GM23338 (cell line): Measurements from ENCODE around the gene RFX2. TPM values are rescaled to one million over a fixed set of nuclear protein-coding genes. Genes with fewer than 3 reads are reported as not detected.

Source experiments
- ATAC-seq: fragments of 200-7000 bp; cut with Tn5 transposase; 3 replicates; pipeline ENCODE4 v1.9.1; 2020
- DNase-seq: peaks from one replicate; pipeline ENCODE4 v3.0.0-alpha.2; 2015; ENCODE audit warnings: low spot score
- H2AFZ ChIP-seq: fragments of 200-600 bp; sonication (generic); 2 replicates; pipeline ENCODE4 v1.8.0; 2016; ENCODE audit warnings: antibody characterized with exemption, mild to moderate bottlenecking, moderate library complexity
- H3F3A ChIP-seq: fragments of 200-600 bp; sonication (generic); replicated peaks from 2 replicates; pipeline ENCODE4 v1.8.0; 2017; ENCODE audit warnings: antibody characterized with exemption, mixed run types, low read depth
- H3K27ac ChIP-seq: fragments of 200-600 bp; sonication (generic); 2 replicates; pipeline ENCODE4 v1.6.1; 2016; ENCODE audit warnings: low read depth
- H3K27me3 ChIP-seq: fragments of 200-600 bp; sonication (generic); 2 replicates; pipeline ENCODE4 v1.8.0; 2016; ENCODE audit warnings: mild to moderate bottlenecking, mixed run types, moderate library complexity; ENCODE audit not compliant: insufficient read depth
- H3K36me3 ChIP-seq: fragments of 200-600 bp; sonication (generic); 2 replicates; pipeline ENCODE4 v1.8.0; 2016; ENCODE audit warnings: mild to moderate bottlenecking; ENCODE audit not compliant: insufficient read depth
- H3K4me1 ChIP-seq: fragments of 200-600 bp; sonication (generic); 2 replicates; pipeline ENCODE4 v1.8.0; 2016; ENCODE audit warnings: mild to moderate bottlenecking, moderate library complexity; ENCODE audit not compliant: insufficient read depth
- H3K4me2 ChIP-seq: fragments of 200-600 bp; sonication (generic); 2 replicates; pipeline ENCODE4 v1.7.1; 2017; ENCODE audit warnings: mixed run types
- H3K4me3 ChIP-seq: fragments of 200-600 bp; sonication (generic); 2 replicates; pipeline ENCODE4 v1.6.1; 2016; ENCODE audit warnings: mixed run types
- H3K79me2 ChIP-seq: fragments of 200-600 bp; sonication (generic); replicated peaks from 2 replicates; pipeline ENCODE4 v1.8.0; 2017; ENCODE audit warnings: mild to moderate bottlenecking; ENCODE audit not compliant: insufficient read depth
- H3K9me2 ChIP-seq: fragments of 200-600 bp; sonication (generic); 2 replicates; pipeline ENCODE4 v1.8.0; 2017; ENCODE audit not compliant: insufficient read depth
- H4K20me1 ChIP-seq: fragments of 200-600 bp; sonication (generic); replicated peaks from 2 replicates; pipeline ENCODE4 v1.8.0; 2017; ENCODE audit warnings: mild to moderate bottlenecking; ENCODE audit not compliant: insufficient read depth
- H3K27ac Mint-ChIP-seq: 2 replicates; pipeline ENCODE4 v1.8.0; 2020; ENCODE audit warnings: inconsistent platforms, mild to moderate bottlenecking, moderate library complexity, mixed read lengths
- H3K27me3 Mint-ChIP-seq: 3 replicates; pipeline ENCODE4 v1.8.0; 2022; ENCODE audit warnings: low read depth, mild to moderate bottlenecking, moderate library complexity, mixed read lengths, inconsistent platforms; ENCODE audit not compliant: insufficient read depth, poor library complexity
- H3K36me3 Mint-ChIP-seq: 3 replicates; pipeline ENCODE4 v1.8.0; 2021; ENCODE audit warnings: low read depth, mild to moderate bottlenecking, inconsistent platforms, moderate library complexity, mixed read lengths
- H3K4me1 Mint-ChIP-seq: 3 replicates; pipeline ENCODE4 v1.8.0; 2020; ENCODE audit warnings: mild to moderate bottlenecking, inconsistent platforms, mixed read lengths
- H3K4me3 Mint-ChIP-seq: 3 replicates; pipeline ENCODE4 v1.8.0; 2021; ENCODE audit warnings: moderate library complexity, mild to moderate bottlenecking, inconsistent platforms, mixed read lengths
- H3K9me3 Mint-ChIP-seq: 3 replicates; pipeline ENCODE4 v1.8.0; 2020; ENCODE audit warnings: moderate library complexity, mild to moderate bottlenecking, inconsistent platforms, mixed read lengths
- CTCF ChIP-seq, 2 experiments: fragments of 200-600 bp in 1 of 2; sonication (generic) in 1 of 2; conservative IDR thresholded peaks; 2 replicates each; pipeline versions ENCODE4 v1.5.1 to v1.6.1; 2016 to 2017; ENCODE audit warnings: antibody characterized with exemption in 2 of 2, low read depth in 2 of 2, mild to moderate bottlenecking in 2 of 2, moderate library complexity in 1 of 2
- EZH2 ChIP-seq: fragments of 200-600 bp; sonication (generic); IDR thresholded peaks from one replicate; pipeline ENCODE4 v1.8.0; 2017; ENCODE audit warnings: antibody characterized with exemption, mild to moderate bottlenecking, low read depth; ENCODE audit not compliant: unreplicated experiment
- JUNB ChIP-seq: IDR thresholded peaks from one replicate; pipeline ENCODE4 v1.6.1; 2016; ENCODE audit warnings: antibody characterized with exemption; ENCODE audit not compliant: unreplicated experiment
- NANOG ChIP-seq: IDR thresholded peaks from 2 replicates; pipeline ENCODE4 v1.6.1; 2016; ENCODE audit warnings: antibody characterized with exemption, borderline replicate concordance
- POLR2AphosphoS5 ChIP-seq: IDR thresholded peaks from 2 replicates; pipeline ENCODE4 v1.6.1; 2016; ENCODE audit warnings: antibody characterized with exemption, low read depth
- ZNF114 ChIP-seq: fragments of 250-450 bp; sonication (Bioruptor Pico); IDR thresholded peaks from 2 replicates; pipeline ENCODE4 v1.5.0; 2020; ENCODE audit warnings: mild to moderate bottlenecking, moderate library complexity
- ZNF331 ChIP-seq: fragments of 250-450 bp; sonication (Bioruptor Pico); IDR thresholded peaks from 2 replicates; pipeline ENCODE4 v1.5.0; 2020; ENCODE audit warnings: low read depth, mild to moderate bottlenecking, moderate library complexity
- polyA plus RNA-seq: library from polyadenylated mRNA; unstranded; fragments of >200 nt; fragmentation: Nextera tagmentation; extraction: Ambion mirVana; gene quantifications from 2 replicates; pipeline ENCODE4 v1.2.1, GENCODE V29; 2016
- total RNA-seq: library from RNA; depleted of rRNA; stranded (reverse); fragments of >200 nt; shearing (Covaris generic); gene quantifications from 2 replicates; pipeline ENCODE4 v1.2.3, GENCODE V29; 2014
- TF ChIP-seq, protein P1 (sequence below): fragments of 250-450 bp; sonication (Bioruptor Pico); IDR thresholded peaks from 2 replicates; pipeline ENCODE4 v1.5.0; 2020; ENCODE audit warnings: mild to moderate bottlenecking, moderate library complexity

RFX2 gene
- total and polyA plus RNA-seq, 2 experiments from 2014 or later, result 4.6 to 13.0 TPM

GRCh38 chr19:5992756-5993155 is 117.5 kb downstream of the RFX2 start (continued):
- TF ChIP-seq, protein P1, sequence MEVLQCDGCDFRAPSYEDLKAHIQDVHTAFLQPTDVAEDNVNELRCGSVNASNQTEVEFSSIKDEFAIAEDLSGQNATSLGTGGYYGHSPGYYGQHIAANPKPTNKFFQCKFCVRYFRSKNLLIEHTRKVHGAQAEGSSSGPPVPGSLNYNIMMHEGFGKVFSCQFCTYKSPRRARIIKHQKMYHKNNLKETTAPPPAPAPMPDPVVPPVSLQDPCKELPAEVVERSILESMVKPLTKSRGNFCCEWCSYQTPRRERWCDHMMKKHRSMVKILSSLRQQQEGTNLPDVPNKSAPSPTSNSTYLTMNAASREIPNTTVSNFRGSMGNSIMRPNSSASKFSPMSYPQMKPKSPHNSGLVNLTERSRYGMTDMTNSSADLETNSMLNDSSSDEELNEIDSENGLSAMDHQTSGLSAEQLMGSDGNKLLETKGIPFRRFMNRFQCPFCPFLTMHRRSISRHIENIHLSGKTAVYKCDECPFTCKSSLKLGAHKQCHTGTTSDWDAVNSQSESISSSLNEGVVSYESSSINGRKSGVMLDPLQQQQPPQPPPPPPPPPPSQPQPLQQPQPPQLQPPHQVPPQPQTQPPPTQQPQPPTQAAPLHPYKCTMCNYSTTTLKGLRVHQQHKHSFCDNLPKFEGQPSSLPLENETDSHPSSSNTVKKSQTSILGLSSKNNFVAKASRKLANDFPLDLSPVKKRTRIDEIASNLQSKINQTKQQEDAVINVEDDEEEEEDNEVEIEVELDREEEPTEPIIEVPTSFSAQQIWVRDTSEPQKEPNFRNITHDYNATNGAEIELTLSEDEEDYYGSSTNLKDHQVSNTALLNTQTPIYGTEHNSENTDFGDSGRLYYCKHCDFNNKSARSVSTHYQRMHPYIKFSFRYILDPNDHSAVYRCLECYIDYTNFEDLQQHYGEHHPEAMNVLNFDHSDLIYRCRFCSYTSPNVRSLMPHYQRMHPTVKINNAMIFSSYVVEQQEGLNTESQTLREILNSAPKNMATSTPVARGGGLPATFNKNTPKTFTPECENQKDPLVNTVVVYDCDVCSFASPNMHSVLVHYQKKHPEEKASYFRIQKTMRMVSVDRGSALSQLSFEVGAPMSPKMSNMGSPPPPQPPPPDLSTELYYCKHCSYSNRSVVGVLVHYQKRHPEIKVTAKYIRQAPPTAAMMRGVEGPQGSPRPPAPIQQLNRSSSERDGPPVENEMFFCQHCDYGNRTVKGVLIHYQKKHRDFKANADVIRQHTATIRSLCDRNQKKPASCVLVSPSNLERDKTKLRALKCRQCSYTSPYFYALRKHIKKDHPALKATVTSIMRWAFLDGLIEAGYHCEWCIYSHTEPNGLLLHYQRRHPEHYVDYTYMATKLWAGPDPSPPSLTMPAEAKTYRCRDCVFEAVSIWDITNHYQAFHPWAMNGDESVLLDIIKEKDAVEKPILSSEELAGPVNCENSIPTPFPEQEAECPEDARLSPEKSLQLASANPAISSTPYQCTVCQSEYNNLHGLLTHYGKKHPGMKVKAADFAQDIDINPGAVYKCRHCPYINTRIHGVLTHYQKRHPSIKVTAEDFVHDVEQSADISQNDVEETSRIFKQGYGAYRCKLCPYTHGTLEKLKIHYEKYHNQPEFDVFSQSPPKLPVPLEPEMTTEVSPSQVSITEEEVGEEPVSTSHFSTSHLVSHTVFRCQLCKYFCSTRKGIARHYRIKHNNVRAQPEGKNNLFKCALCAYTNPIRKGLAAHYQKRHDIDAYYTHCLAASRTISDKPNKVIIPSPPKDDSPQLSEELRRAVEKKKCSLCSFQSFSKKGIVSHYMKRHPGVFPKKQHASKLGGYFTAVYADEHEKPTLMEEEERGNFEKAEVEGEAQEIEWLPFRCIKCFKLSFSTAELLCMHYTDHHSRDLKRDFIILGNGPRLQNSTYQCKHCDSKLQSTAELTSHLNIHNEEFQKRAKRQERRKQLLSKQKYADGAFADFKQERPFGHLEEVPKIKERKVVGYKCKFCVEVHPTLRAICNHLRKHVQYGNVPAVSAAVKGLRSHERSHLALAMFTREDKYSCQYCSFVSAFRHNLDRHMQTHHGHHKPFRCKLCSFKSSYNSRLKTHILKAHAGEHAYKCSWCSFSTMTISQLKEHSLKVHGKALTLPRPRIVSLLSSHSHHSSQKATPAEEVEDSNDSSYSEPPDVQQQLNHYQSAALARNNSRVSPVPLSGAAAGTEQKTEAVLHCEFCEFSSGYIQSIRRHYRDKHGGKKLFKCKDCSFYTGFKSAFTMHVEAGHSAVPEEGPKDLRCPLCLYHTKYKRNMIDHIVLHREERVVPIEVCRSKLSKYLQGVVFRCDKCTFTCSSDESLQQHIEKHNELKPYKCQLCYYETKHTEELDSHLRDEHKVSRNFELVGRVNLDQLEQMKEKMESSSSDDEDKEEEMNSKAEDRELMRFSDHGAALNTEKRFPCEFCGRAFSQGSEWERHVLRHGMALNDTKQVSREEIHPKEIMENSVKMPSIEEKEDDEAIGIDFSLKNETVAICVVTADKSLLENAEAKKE (CRISPR knock-in tag), result no peak
- no peak for TF ChIP-seq JUNB
- no peak for TF ChIP-seq POLR2AphosphoS5
- TF ChIP-seq EZH2, result no peak

- 0 out of 2 replicates have a peak, but pooled peaks cover 2% of the 10 kb centered on the region for H3F3A ChIP-seq
- H3K4me2 ChIP-seq, result no peak overlapping the region
- Mint-ChIP-seq H3K4me1 (peaks cover 12% of the 10 kb centered on the region), H3K36me3 (no peaks in the 10 kb centered on the region; the same call in 2 of the 3 replicates), H3K9me3 (peaks cover 2% of the 10 kb centered on the region; the same call in 2 of the 3 replicates), H3K4me3 (no peak overlapping the region), H3K27me3 (peaks cover 15% of the 10 kb centered on the region), H3K27ac (no peak overlapping the region)
- no peaks in the 10 kb centered on the region for H3K79me2 ChIP-seq
- H2AFZ ChIP-seq, result no peak overlapping the region
- H3K4me3 ChIP-seq, result no peak overlapping the region
- H4K20me1 ChIP-seq, result no peaks in the 10 kb centered on the region
- no peaks in the 10 kb centered on the region for H3K27me3 ChIP-seq
- H3K9me2 ChIP-seq, result no peaks in the 10 kb centered on the region
- no peaks in the 10 kb centered on the region for H3K36me3 ChIP-seq
- no peak for DNase-seq
- no peak for ATAC-seq
- no peak overlapping the region for H3K27ac ChIP-seq
- peaks cover 3% of the 10 kb centered on the region; the same call in 1 of the 2 replicates for H3K4me1 ChIP-seq
- TF ChIP-seq CTCF (conservative IDR thresholded peaks at IDR 0.05; ENCODE audit: low read depth in 2 of 2), result no peak
- TF ChIP-seq, protein P1 (CRISPR knock-in tag), result no peak
- TF ChIP-seq NANOG, result no peak
- TF ChIP-seq ZNF331 (CRISPR knock-in tag), result no peak
- TF ChIP-seq ZNF114 (CRISPR knock-in tag), result no peak
Observed at GRCh38 chr19:5991244-5991838, 119.0 kb downstream of the RFX2 start.
